Measurements from ENCODE around the gene PCDHAC1.

Gene PCDHAC1

DNA sequence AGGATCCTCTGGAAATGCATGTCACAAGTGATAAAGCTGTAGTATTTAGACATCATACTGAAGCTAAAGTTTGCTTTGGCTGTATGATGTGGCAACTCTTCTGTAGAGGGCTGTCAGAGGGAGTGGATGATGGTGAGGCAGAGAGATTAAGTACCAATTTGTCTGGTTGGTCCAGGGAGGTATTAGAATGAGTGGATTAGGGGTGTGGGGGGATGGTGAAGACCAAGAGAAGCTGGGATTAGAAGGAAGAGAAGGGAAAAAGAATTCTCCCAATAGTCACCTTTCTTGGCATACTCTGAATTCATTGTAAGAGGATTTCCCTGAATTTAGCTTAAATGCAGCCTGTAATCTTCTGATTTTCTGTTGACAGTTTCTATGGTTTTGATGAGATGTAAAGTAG, 43.8 kb downstream of the PCDHAC1 start:
- DNase-seq: no peak

GRCh38 chr5:140973550-140973949, 47.5 kb downstream of the PCDHAC1 start:
- no peak for DNase-seq

DNA sequence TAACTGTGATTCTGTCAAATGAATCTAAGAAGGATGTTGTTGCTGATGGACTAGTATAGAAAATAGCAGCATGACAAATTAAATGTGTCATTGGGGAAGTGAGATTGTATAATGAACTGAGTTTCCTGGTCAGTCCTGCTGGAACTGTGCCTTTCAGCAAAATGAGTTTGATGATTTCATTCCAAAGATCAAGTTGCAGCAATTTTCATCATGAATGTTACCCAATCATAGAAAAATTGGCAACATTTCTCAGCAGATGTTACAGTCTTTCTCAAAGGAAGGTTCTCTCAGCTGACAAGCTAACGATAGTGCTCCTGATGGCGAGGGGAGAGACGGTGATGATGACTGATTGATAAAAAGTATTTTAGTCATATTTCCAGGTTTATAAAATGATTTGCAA, 50.9 kb downstream of the PCDHAC1 start:
- DNase-seq: peak; percentile 50

- no peak for DNase-seq
These were observed 52.2 kb downstream of the PCDHAC1 start for GRCh38 chr5:140978260-140978659.

DNA sequence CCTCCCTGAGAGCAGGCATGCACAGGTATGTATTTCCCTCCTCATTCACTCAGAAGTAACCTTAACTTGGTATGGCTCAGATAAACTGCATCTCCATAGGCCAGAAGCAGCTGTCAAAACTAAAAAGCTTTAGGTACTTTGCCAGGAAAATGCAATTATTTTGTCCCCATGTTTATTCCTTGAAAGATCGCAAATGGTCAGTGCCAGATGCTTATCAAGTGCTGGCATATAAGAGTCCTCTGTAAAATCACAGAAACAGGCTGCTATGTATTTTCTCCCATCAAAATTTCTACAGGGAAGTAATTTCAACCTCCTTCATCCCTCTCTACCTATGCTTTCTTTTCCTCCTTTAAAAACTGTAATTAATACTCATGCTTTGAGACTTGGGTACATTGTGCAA, 52.9 kb downstream of the PCDHAC1 start:
- DNase-seq: no peak
